ENCODE measurements around the gene NLRP11. TPM values are rescaled to one million over a fixed set of nuclear protein-coding genes. Genes with fewer than 3 reads are reported as not detected.
A peak's percentile ranks its signal among the peaks of the same experiment; 100 is the strongest.

NLRP11 gene
- polyA plus RNA-seq, 3 donors = not detected

- DNase-seq = no peak
- H3K27ac ChIP-seq (ENCODE audit: low read depth in 1 of 2, low read length in 2 of 2) = no peak overlapping the region
- Mint-ChIP-seq H3K27me3 (ENCODE audit: low read depth in 3 of 3) (peaks cover 1 to 2% (median 2%) of the 10 kb centered on the region in 3 donors), H3K27ac (no peak overlapping the region), H3K9me3 (peaks cover 4 to 24% (median 13%) of the 10 kb centered on the region in 7 donors), H3K4me3 (no peak overlapping the region), H3K36me3 (no peaks in the 10 kb centered on the region), H3K4me1 (no peaks in the 10 kb centered on the region)
- H3K4me1 ChIP-seq (ENCODE audit: control insufficient read depth in 1 of 2, insufficient read depth in 2 of 2, low read length in 2 of 2) = no peaks in the 10 kb centered on the region
- no peak overlapping the region for H3K4me3 ChIP-seq (replicated peaks in 1 of 3; ENCODE audit: low read depth in 2 of 3, low read length in 3 of 3)
- H3K79me2 ChIP-seq (ENCODE audit: insufficient read depth, low read length) = no peaks in the 10 kb centered on the region
- H3K9me3 ChIP-seq (replicated peaks in 1 of 2; ENCODE audit: control insufficient read depth in 1 of 2, insufficient read depth in 1 of 2, low read length in 2 of 2) = peaks cover 9 to 12% of the 10 kb centered on the region in 2 donors
- no peaks in the 10 kb centered on the region for H4K20me1 ChIP-seq (ENCODE audit: insufficient read depth, low read length)
- intact Hi-C loops (cut with micrococcal nuclease) = loop anchor here in 1 of 2 donors (10.0 kb wide), 1 partner anchor 177 kb away; no protein-coding TSS in a partner anchor
- no peak overlapping the region for H2AFZ ChIP-seq (ENCODE audit: insufficient read depth, low read depth, low read length, poor library complexity, severe bottlenecking)
- no peak for TF ChIP-seq CTCF (IDR thresholded peaks at IDR 0.05)
- no peaks in the 10 kb centered on the region for H3K36me3 ChIP-seq (replicated peaks in 1 of 2; ENCODE audit: control insufficient read depth in 1 of 2, insufficient read depth in 2 of 2, low read length in 2 of 2)
- no peak overlapping the region for H3K4me2 ChIP-seq (replicated peaks; ENCODE audit: extremely low read depth, low read length, poor library complexity, severe bottlenecking)
- no peaks in the 10 kb centered on the region for H3K27me3 ChIP-seq (ENCODE audit: control insufficient read depth in 2 of 2, insufficient read depth in 2 of 2, low read length in 2 of 2)
- H3K9ac ChIP-seq (ENCODE audit: insufficient read depth, low read length, poor library complexity, severe bottlenecking) = no peak overlapping the region
- WGBS (ENCODE audit: insufficient coverage) = no CpG with 5 or more reads among the region's 3 CpGs
Observed at GRCh38 chr19:55811340-55811739, 20.5 kb downstream of the NLRP11 start.

GRCh38 chr19:55809381-55810058 is 22.3 kb downstream of the NLRP11 start:
- peak; percentile 41 for TF ChIP-seq CTCF (IDR thresholded peaks at IDR 0.05)
- Histone ChIP-seq H3K27ac (ENCODE audit: low read depth in 1 of 2, low read length in 2 of 2) (no peak overlapping the region), H3K27me3 (ENCODE audit: control insufficient read depth in 2 of 2, insufficient read depth in 2 of 2, low read length in 2 of 2) (no peaks in the 10 kb centered on the region), H3K36me3 (replicated peaks in 1 of 2; ENCODE audit: control insufficient read depth in 1 of 2, insufficient read depth in 2 of 2, low read length in 2 of 2) (no peaks in the 10 kb centered on the region), H3K9me3 (replicated peaks in 1 of 2; ENCODE audit: control insufficient read depth in 1 of 2, insufficient read depth in 1 of 2, low read length in 2 of 2) (peaks cover 9 to 12% of the 10 kb centered on the region in 2 donors), H3K4me3 (replicated peaks in 1 of 3; ENCODE audit: low read depth in 2 of 3, low read length in 3 of 3) (no peak overlapping the region), H3K79me2 (ENCODE audit: insufficient read depth, low read length) (no peaks in the 10 kb centered on the region), H3K9ac (ENCODE audit: insufficient read depth, low read length, poor library complexity, severe bottlenecking) (no peak overlapping the region), H3K4me2 (replicated peaks; ENCODE audit: extremely low read depth, low read length, poor library complexity, severe bottlenecking) (no peak overlapping the region), H4K20me1 (ENCODE audit: insufficient read depth, low read length) (no peaks in the 10 kb centered on the region), H2AFZ (ENCODE audit: insufficient read depth, low read depth, low read length, poor library complexity, severe bottlenecking) (peak overlapping the region; percentile 58), H3K4me1 (ENCODE audit: control insufficient read depth in 1 of 2, insufficient read depth in 2 of 2, low read length in 2 of 2) (no peaks in the 10 kb centered on the region)
- Mint-ChIP-seq H3K27ac (no peak overlapping the region), H3K36me3 (no peaks in the 10 kb centered on the region), H3K9me3 (peaks cover 2 to 28% (median 16%) of the 10 kb centered on the region in 7 donors), H3K4me1 (no peaks in the 10 kb centered on the region), H3K27me3 (ENCODE audit: low read depth in 3 of 3) (peaks cover 0 to 2% (median 0%) of the 10 kb centered on the region in 3 donors), H3K4me3 (no peak overlapping the region)
- DNase-seq = peak; percentile 17 to 73 (median 36)
- WGBS (ENCODE audit: insufficient coverage) = 28% methylated on average over 13 of the region's 20 CpGs
- intact Hi-C loops (cut with micrococcal nuclease) = loop anchor here in 1 of 2 donors (10.0 kb wide), 1 partner anchor 175 kb away; no protein-coding TSS in a partner anchor
